BJ (cell line): Measurements from ENCODE around the gene LEMD1. TPM values are rescaled to one million over a fixed set of nuclear protein-coding genes. Genes with fewer than 3 reads are reported as not detected.

Source experiments
- CTCF ChIA-PET: fragments of 350-600 bp; formaldehyde crosslinking; extraction: SDS; loops from one replicate; lab custom pipeline; 2021; ENCODE audit warnings: antibody characterized with exemption, inconsistent platforms; lab: Yijun Ruan, JAX
- POLR2A ChIA-PET: fragments of 300-600 bp; sonication (Branson Sonifier 250); formaldehyde crosslinking; extraction: SDS; loops from one replicate; lab custom pipeline; 2021; ENCODE audit warnings: antibody characterized with exemption; lab: Charles Lee
- DNase-seq: peaks from one replicate; pipeline ENCODE4 v3.0.0-alpha.2; 2011; ENCODE audit warnings: low read depth
- H3K27me3 ChIP-seq: 2 replicates; pipeline ENCODE4 v1.6.0; 2011; ENCODE audit warnings: low read length; ENCODE audit not compliant: control insufficient read depth, insufficient read depth
- H3K36me3 ChIP-seq: 2 replicates; pipeline ENCODE4 v1.5.1; 2011; ENCODE audit warnings: low read length; ENCODE audit not compliant: control insufficient read depth, insufficient read depth
- H3K4me3 ChIP-seq: 2 replicates; pipeline ENCODE4 v1.5.1; 2011; ENCODE audit warnings: low read depth, mild to moderate bottlenecking, control low read depth, low read length
- polyA plus RNA-seq: library from polyadenylated mRNA; depleted of rRNA; stranded (reverse); fragments of >200 nt; gene quantifications from 2 replicates; pipeline ENCODE4 v1.2.3, GENCODE V29; 2011
- TF ChIP-seq, protein P1 (sequence below): IDR thresholded peaks from 2 replicates; pipeline ENCODE4 v1.5.1; 2011; ENCODE audit warnings: low read depth, mild to moderate bottlenecking, control low read depth, inconsistent platforms, low read length, moderate library complexity; ENCODE audit not compliant: insufficient read depth

Gene LEMD1
- polyA plus RNA-seq, 1 experiment = not detected

DNA sequence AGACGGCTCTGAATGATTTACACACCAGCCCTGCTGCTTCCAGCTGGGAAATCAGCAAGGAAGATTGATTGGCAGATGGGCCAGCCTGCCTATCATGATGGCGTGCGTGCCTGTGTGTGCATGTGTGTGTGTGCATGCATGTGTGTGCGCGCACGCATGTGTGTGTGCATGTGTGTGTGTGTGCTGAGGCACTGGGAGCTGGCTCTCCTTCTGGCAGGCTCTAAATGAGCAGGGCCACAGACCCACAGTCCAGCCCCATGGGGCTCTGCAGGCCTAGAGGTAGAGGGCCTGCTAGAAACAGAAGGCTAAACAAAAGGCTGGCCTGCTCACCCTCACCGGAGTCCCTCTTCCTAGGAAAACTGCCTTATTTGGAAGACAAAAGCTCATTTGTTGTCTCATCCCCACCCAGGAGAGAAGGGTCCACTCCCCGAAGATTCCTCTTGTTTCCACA is 71.1 kb downstream of the LEMD1 start:
- no peak for DNase-seq
- Histone ChIP-seq H3K4me3 (no peak overlapping the region), H3K27me3 (peaks cover 27% of the 10 kb centered on the region), H3K36me3 (no peaks in the 10 kb centered on the region)
- CTCF ChIA-PET = interaction anchor here (1.2 to 3.3 kb wide), 8 partner anchors 10 to 173 kb away, joined by 3 to 22 read pairs (median 5); no protein-coding TSS in a partner anchor
- POLR2A ChIA-PET = no interaction called here
- TF ChIP-seq, protein P1, sequence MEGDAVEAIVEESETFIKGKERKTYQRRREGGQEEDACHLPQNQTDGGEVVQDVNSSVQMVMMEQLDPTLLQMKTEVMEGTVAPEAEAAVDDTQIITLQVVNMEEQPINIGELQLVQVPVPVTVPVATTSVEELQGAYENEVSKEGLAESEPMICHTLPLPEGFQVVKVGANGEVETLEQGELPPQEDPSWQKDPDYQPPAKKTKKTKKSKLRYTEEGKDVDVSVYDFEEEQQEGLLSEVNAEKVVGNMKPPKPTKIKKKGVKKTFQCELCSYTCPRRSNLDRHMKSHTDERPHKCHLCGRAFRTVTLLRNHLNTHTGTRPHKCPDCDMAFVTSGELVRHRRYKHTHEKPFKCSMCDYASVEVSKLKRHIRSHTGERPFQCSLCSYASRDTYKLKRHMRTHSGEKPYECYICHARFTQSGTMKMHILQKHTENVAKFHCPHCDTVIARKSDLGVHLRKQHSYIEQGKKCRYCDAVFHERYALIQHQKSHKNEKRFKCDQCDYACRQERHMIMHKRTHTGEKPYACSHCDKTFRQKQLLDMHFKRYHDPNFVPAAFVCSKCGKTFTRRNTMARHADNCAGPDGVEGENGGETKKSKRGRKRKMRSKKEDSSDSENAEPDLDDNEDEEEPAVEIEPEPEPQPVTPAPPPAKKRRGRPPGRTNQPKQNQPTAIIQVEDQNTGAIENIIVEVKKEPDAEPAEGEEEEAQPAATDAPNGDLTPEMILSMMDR = no peak

DNA sequence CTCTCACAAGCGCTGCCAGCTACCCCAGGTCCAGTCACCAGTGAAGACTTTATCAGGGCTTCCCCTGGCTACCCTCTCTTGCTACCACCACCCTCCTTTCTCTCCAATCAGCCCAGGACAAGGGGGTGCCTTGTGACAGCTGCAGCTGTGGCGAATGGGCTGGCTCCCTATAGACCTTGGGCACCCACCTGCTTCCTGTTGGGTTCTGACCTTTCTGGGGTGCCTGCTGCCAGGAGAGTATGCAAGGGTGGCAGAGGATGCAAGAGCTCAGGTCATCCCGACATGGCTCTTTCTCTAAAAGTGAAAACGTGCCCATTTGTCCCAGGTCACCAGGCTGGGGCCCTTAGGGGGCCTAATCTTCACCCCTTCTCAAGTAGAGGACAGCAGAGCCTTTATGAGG is 71.7 kb downstream of the LEMD1 start:
- ChIA-PET CTCF (interaction anchor here (1.0 to 3.3 kb wide), 9 partner anchors 10 to 174 kb away, joined by 3 to 22 read pairs (median 5); no protein-coding TSS in a partner anchor), POLR2A (no interaction called here)
- H3K36me3 ChIP-seq = no peaks in the 10 kb centered on the region
- H3K4me3 ChIP-seq = no peak overlapping the region
- peaks cover 29% of the 10 kb centered on the region for H3K27me3 ChIP-seq
- TF ChIP-seq, protein P1 = no peak
- no peak for DNase-seq

DNA sequence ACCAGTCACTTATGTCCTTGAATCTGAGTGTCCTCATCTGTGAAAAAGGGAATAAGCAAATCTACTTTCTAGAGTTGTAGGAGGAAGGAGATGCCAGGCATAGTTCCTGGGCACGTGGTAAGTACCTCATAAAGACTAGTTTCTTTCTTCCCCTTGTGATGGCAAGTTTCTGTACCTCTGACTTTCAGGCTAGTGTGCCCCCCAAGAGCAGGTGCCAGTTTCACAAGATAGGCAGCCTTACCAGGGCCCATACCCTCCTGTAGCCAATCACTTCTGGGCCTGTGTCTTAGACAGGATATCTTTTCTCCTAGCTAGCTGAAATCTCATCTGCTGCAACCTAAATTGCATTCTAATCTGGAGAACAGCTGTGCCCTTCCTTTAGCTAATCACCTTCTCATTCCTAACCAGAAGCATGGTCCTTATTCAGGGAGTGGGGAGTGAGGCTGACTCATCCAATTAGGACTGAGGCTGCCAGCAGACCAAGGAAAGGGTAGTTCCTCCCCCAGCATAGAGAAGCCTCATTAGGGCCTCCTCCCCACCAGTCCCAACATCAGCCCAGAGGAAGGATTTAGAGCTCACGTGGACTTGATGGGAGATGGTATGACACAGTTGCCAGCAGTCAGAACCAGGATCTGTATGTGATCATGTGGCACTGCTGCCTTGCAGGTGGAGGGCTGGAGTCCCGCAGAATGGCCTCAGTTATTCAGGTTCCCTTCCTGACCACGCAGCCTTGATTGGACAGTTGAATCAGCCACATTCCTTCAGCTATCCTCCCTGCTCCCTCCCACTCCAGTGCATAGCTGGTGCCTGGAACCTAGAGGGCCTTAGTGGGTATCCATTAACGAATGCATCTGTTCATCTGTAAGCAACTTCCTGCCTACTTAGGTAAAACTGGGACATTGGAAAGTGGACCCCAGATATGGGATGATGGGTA is 73.0 kb downstream of the LEMD1 start:
- Histone ChIP-seq H3K4me3 (no peak overlapping the region), H3K36me3 (no peaks in the 10 kb centered on the region), H3K27me3 (peaks cover 41% of the 10 kb centered on the region)
- POLR2A ChIA-PET = interaction anchor here (0.6 kb wide), 1 partner anchor 86 kb away, joined by 3 read pairs; no protein-coding TSS in a partner anchor
- DNase-seq = no peak
- TF ChIP-seq, protein P1 = no peak
- CTCF ChIA-PET = interaction anchor here (1.0 to 3.3 kb wide), 6 partner anchors 14 to 175 kb away, joined by 3 to 22 read pairs (median 4); no protein-coding TSS in a partner anchor

DNA sequence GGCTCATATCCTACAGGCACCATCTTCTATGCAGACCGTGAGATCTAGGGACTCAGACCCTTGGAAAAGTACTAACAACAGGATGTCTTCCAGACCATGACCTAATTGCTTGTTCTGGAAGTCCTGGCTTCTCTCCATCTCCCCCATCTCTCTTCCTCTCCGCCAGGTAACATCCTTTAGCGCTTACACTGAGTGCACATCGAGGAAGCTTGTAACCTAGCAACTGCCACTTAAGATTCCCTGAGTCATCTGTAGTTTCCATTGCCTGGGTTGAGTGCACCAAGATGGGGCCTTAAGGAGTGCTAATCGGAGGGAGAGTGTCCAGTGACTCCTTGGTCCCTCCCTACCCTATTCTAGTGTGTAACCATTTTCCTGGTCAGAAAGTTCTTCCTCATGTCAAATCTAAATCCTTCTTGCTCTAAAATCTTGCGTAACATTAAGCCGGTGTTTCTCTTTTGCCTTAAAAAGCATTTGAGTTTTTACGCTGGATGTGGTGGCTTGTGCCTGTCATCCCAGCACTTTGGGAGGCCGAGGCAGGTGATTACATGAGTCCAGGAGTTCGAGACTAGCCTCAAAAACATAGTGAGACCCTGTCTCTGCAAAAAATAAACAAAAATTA is 74.8 kb downstream of the LEMD1 start:
- no peak for DNase-seq
- POLR2A ChIA-PET = no interaction called here
- Histone ChIP-seq H3K27me3 (peaks cover 53% of the 10 kb centered on the region), H3K36me3 (no peaks in the 10 kb centered on the region), H3K4me3 (no peak overlapping the region)
- TF ChIP-seq, protein P1 = no peak
- CTCF ChIA-PET = interaction anchor here (1.7 to 2.8 kb wide), 3 partner anchors 10 to 139 kb away, joined by 6 to 11 read pairs (median 11); no protein-coding TSS in a partner anchor
